NT2/D1 (cell line): Measurements from ENCODE around the gene SDHA.

Experiments
- YY1 ChIP-seq: IDR thresholded peaks from 2 replicates; pipeline ENCODE4 v1.6.1; 2011; ENCODE audit not compliant: insufficient read length, insufficient read depth
- ZNF274 ChIP-seq: IDR thresholded peaks from 2 replicates; pipeline ENCODE4 v1.6.1; 2011; ENCODE audit warnings: mild to moderate bottlenecking, low read depth, low read length

DNA sequence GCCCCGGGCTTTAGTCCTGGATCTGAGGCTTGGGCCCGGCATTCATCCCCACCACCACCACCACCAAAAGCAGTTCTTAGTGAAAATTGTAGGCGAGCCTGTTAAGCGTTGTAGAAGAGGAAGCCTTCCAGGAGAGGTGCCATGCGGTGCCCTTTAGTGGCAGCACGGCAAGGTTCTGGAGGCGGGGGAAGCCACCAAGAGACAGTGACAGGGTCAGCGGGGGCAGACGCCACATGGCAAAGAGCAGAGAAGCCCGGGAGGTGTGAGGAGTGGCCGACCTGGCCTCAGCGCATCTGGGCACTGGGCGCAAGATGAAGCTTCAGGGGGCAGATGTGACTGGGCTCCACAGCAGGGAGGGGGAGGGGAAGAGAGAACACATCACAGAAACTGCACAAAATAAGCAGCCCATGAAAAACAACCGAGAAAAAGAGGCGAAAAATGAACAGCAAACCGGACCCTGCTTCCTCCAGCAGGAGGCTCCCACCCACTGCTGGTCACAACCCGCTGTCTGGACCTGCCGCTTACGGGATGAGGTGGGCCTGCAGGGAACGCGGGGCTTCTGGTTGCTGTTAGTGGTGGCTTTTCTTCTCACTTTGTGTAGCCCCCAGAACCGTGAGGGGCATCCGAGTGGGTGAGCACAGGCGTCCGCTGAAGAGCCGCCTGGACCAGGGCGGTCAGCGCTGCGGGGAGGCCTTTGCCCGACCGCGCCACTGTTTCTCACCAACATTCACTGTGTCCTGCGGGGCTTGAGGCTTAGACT is 22.5 kb upstream of the SDHA start:
- TF ChIP-seq ZNF274 (no peak), YY1 (no peak)
